ENCODE results near the gene EFNA2.
"Not testable (repeated sequence)": the region's sequence is repeated elsewhere in the genome, so short reads cannot be mapped to it uniquely, and the experiment has no call there.

EFNA2 gene

DNA sequence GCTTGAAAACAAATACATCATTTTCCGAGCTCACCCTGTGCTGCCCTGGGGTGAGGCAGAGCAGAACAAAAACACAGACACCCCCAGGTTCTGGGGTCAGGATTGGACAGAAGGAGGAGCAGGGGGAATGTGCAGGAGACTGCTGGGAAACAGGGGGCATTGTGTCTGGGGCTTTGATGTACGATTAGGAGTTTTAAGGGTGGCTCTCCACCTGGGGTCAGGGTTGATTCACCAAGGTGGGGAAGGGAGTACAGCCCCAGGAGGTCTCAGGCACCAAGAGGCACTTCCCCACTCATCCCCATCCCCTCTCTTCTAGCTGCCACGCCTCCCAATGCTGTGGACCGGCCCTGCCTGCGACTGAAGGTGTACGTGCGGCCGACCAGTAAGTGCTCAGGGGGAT, 12.6 kb downstream of the EFNA2 start:
- DNase-seq (ENCODE audit: low read depth) = no peak

DNA sequence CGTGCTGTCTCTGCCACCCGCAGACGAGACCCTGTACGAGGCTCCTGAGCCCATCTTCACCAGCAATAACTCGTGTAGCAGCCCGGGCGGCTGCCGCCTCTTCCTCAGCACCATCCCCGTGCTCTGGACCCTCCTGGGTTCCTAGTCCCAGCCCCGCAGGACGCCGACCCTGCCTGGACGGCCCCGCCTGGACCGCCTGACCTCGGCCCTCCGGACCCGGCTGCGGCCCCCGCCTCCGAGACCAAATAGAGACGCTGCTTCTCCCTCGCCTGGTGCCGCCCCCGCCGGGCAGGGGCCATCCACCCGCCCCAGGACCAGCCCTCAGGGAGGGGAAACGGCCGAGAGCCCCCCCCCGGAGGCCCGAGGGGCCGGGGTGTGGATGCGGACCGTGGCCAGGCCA, 14.1 kb downstream of the EFNA2 start:
- no peak for DNase-seq (ENCODE audit: low read depth)

DNA sequence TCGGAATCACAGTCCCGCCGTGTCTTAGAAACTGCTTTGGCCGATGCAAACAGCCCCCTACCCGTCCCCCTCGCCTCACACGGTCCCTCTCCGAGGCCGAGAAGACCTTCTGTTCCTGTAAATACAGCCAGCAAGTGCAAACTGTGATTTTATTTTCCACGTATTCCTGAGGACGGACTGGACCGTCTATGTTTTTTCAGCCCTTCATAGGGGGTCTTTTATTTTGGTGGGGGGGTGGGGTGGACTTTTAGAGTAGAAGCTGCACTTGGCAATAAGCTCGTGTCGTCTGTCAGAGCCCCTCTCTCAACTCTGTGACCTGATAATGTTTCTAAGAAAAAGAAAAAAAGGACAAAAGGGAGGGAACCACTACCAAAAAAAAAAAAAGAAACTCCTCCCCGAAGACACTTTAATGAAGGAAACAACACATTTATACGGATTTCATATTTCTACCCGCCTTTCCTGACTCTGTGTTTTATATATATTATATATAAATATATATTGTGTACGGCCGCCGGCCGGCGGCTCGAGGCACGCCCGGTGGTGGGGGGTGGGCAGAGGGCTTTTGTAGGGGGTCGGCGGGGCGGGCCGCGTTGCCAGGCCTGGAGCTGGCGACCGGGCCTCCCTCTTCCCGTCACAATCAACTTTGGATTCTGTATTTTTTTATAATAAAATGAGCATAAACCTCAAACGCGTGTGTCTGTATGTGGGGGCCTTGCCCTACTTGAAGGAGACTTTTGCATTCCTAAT, 15.2 kb downstream of the EFNA2 start:
- DNase-seq (ENCODE audit: low read depth) = no peak

- no peak for DNase-seq (ENCODE audit: low read depth)
Measured at GRCh38 chr19:1302533-1303239, 17.0 kb downstream of the EFNA2 start.

- DNase-seq (ENCODE audit: low read depth) = no peak
Measured at GRCh38 chr19:1304197-1304924, 18.7 kb downstream of the EFNA2 start.

DNA sequence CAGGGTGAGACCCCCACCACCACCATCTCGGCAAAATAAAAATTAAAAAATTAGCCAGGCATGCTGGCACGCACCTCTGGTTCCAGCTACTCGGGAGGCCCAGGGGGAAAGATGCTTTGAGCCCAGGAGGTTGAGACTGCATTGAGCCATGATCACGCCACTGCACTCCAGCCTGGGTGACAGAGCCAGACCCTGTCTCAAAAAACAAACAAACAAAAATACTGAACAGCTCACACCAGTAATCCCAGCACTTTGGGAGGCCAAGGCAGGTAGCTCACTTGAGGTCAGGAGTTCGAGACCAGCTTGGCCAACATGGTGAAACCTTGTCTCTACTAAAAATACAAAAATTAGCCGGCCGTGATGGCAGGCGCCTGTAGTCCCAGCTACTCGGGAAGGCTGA, 19.7 kb downstream of the EFNA2 start:
- DNase-seq (ENCODE audit: low read depth) = not testable (repeated sequence)

- no peak for DNase-seq (ENCODE audit: low read depth)
Measured at GRCh38 chr19:1307320-1307719, 21.6 kb downstream of the EFNA2 start.

GRCh38 chr19:1307755-1308303, 22.2 kb downstream of the EFNA2 start:
- no peak for DNase-seq (ENCODE audit: low read depth)

- no peak for DNase-seq (ENCODE audit: low read depth)
Measured at GRCh38 chr19:1308718-1309117, 23.0 kb downstream of the EFNA2 start.

- no peak for DNase-seq (ENCODE audit: low read depth)
Measured at GRCh38 chr19:1309977-1310852, 24.5 kb downstream of the EFNA2 start.

GRCh38 chr19:1310853-1311180, 25.1 kb downstream of the EFNA2 start:
- DNase-seq (ENCODE audit: low read depth) = no peak

- no peak for DNase-seq (ENCODE audit: low read depth)
Measured at GRCh38 chr19:1311543-1312091, 25.9 kb downstream of the EFNA2 start.

DNA sequence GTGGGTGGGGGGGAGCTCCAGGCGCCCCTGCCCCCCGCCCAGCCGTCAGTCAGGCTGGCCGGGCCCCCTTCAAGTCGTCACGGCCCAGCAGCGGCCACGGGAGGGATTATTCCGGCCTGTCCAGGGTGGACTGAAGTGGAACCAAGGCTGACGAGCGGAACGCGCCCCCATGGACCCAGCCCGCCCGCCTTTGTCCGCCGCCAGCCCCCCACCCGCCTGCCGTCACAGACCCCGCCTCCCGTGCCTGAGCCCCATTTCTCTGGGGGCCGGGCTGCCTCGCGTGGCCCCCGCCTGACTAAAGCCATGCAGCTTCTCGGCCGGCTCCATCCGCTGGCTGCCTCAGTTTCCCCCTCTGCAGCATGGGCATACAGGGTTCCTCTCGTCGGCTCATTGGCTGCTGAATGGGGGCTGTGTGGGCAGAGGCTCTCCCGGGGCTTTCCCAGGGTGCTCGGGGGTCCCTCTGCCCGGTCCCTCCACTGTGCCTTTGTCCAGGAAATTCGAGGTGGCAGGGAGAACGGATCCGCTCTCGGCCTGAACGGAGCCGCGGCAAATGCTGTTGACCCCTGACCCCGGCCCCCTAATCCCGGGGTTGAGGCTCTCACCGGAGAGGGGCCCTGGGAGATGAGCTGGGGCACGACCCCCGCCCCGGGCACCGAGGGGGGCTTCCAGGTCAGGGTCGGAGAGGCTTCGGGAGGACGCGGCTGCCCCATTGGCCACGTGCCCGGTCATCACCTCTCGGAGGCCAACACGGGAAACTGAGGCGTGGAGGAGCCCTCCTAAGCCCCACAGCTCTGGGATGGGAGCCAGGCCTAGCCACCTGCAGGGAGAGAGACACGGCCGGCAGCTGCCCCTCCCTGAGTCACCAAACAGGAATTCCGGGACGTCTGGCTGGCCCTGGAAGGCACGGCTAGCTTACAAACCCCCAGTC, 27.4 kb downstream of the EFNA2 start:
- DNase-seq (ENCODE audit: low read depth) = no peak

GRCh38 chr19:1313695-1314613, 28.3 kb downstream of the EFNA2 start:
- DNase-seq (ENCODE audit: low read depth) = no peak

DNA sequence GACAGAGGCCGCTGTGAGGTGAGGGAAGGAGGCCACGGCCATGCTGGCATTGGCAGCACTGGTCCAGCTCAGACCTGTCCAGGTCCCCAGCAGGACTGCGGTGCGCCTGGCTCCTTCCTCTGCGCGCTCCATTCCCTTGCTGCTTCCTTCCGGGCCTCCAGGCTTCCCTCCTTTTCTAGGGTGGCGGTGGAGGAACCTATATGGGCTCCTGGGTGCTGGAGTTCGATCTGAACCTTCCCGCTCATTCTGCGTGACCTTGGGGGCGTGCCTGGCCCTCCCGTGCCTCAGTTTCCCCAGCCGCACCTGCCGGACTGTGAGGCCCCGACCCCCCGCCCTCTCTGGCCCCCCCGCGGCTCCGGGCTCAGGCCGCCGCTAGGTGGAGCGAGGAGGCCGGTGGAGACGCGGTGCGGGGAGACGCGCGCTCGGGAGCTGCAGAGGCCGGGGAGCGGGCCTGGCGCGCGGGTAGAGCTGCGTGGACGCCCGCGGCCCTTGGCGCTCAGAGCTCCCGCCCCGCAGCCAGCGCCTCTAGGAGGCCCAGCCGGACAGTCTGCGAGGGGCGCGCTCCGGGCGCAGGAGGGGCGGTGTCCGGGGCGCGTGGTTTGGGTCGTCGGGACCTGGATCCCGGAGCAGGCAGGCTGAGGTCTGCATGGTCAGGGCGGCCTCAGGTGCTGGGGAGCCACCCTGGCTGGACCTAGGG, 29.9 kb downstream of the EFNA2 start:
- no peak for DNase-seq (ENCODE audit: low read depth)

- DNase-seq (ENCODE audit: low read depth) = no peak
Measured at GRCh38 chr19:1316466-1316865, 30.8 kb downstream of the EFNA2 start.

DNA sequence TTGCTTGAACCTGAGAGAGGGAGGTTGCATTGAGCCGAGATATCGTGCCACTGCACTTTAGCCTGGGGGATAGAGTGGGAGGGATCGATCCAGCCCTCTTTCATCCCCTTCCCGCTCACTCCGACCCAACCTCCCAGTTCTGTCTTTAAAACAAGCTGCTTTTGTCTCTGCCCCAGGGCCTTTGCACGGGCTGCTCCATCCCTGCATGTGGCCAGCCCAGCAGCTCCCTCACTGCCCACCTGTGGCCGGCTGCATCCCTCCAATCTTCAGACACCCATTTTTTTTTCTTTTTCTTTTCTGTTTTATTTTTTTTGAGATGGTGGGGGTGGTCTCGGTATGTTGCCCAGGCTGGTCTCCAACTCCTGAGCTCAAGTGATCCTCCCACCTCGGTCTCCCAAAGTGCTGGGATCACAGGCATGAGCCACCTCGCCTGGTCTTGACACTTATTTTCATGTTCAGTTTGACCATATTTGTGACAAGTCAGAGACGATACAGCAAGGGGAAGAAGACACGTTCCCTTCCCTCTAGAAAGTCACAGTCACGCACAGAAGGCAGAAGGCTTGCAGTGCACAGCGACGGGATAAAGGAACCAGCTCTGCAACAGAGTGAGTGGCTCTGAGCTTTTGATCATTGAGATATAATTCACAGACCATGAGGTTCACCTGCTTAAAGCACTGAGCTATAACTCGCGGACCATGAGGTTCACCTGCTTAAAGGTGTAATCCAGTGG, 31.8 kb downstream of the EFNA2 start:
- no peak for DNase-seq (ENCODE audit: low read depth)

Data from activated gamma-delta T cell treated with anti-CD3 and anti-CD28 coated beads, Interleukin-2, amount 50 U/mL, for 16 hours (primary cell).